GM12892 (cell line): ENCODE measurements around the gene PSMC3.

Source experiments
- POLR2A ChIP-seq: IDR thresholded peaks from 2 replicates; pipeline ENCODE4 v1.6.1; 2011; ENCODE audit warnings: low read depth, low read length, control low read depth
- POLR2AphosphoS5 ChIP-seq: IDR thresholded peaks from 2 replicates; pipeline ENCODE4 v1.6.1; 2011; ENCODE audit warnings: low read depth, low read length, control low read depth

DNA sequence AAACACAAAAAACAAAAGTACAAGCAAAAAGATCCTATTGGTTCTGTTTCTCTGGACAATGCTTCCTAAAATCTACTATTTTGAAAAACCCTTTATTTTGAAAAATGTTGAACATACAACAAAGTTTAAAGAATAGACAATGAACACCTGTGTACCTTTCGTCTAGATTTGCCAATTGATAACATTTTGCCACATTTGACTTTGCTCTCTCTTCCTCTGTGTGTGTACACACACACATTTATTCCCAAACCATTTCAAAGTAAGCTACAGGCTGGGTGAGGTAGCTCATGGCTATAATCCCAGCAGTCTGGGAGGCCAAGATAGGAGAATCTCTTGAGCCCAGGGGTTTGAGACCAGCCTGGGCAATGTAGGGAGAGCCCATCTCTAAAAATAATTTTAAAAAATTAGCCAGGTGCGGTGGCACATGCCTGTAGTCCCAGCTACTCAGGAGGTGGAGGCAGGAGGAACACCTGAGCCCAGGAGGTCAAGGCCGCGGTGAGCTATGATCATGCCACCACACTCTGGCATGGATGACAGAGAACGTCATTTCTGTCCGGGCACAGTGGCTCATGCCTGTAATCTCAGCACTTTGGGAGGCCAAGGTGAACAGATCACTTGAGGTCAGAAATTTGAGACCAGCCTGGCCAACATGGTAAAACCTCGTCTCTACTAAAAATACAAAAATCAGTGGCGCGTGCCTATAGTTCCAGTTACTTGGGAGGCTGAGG, 5.3 kb upstream of the PSMC3 start:
- no peak for TF ChIP-seq POLR2A
- no peak for TF ChIP-seq POLR2AphosphoS5
